Measurements from ENCODE around the gene GAS6. TPM values are rescaled to one million over a fixed set of nuclear protein-coding genes. Genes with fewer than 3 reads are reported as not detected.

Gene GAS6
- total and polyA plus RNA-seq, 2 donors (not counting 3 experiments of a cell fraction or from before 2014, with no cell fraction given), result 69.2 to 109 TPM

- Histone ChIP-seq H3K27ac (ENCODE audit: insufficient read depth, low read depth, low read length) (no peak overlapping the region), H3K4me1 (ENCODE audit: control insufficient read depth, extremely low read depth, insufficient read depth, low read length) (peaks cover 3% of the 10 kb centered on the region), H4K20me1 (replicated peaks; ENCODE audit: control insufficient read depth, extremely low read depth, insufficient read depth, low read length) (no peaks in the 10 kb centered on the region), H3K9me3 (replicated peaks; ENCODE audit: control insufficient read depth, insufficient read depth, low read length) (no peaks in the 10 kb centered on the region), H3K36me3 (ENCODE audit: control insufficient read depth in 2 of 2, extremely low read depth in 1 of 2, insufficient read depth in 2 of 2, low read length in 2 of 2) (peaks cover 0 to 44% of the 10 kb centered on the region in 2 experiments), H3K4me2 (ENCODE audit: insufficient read depth, low read length) (no peak overlapping the region), H3K27me3 (ENCODE audit: control insufficient read depth in 2 of 2, insufficient read depth in 2 of 2, low read length in 2 of 2) (no peaks in the 10 kb centered on the region), H2AFZ (ENCODE audit: low read depth, low read length) (no peak overlapping the region), H3K4me3 (replicated peaks in 1 of 3; ENCODE audit: insufficient read depth in 1 of 3, low read depth in 1 of 3, low read length in 3 of 3) (no peak overlapping the region), H3K9me1 (replicated peaks; ENCODE audit: control insufficient read depth, extremely low read depth, insufficient read depth, low read length) (no peaks in the 10 kb centered on the region), H3K79me2 (ENCODE audit: control insufficient read depth, insufficient read depth, low read length) (no peaks in the 10 kb centered on the region), H3K9ac (replicated peaks; ENCODE audit: extremely low read depth, insufficient read depth, low read length) (no peak overlapping the region)
- FAIRE-seq (no peak), DNase-seq (ENCODE audit: low read depth, low spot score) (no peak)
- POLR2A ChIA-PET, result no interaction called here
- CTCF ChIA-PET, result no interaction called here
- intact Hi-C loops (cut with micrococcal nuclease) (no loop called here), dilution Hi-C loops (cut with MboI; ENCODE audit: extremely low pct_ligation_motif_present, low sequenced_read_pairs) (no loop called here)
- BruUV-seq (replicated peaks), result no TSS peak
- TF ChIP-seq POLR2A (IDR thresholded peaks at IDR 0.05; ENCODE audit: low read depth, low read length) (no peak), CTCF (IDR thresholded peaks at IDR 0.05; ENCODE audit: extremely low read depth in 1 of 2, insufficient read depth in 1 of 2, low read depth in 1 of 2, low read length in 2 of 2) (no peak), JUN (IDR thresholded peaks at IDR 0.05; ENCODE audit: borderline replicate concordance, insufficient read depth, insufficient read length, low read depth) (no peak), GATA2 (IDR thresholded peaks at IDR 0.05; ENCODE audit: insufficient read depth, insufficient read length, low read depth, low read length) (no peak), MYC (IDR thresholded peaks at IDR 0.05; ENCODE audit: low read depth, low read length) (no peak), POLR2AphosphoS5 (IDR thresholded peaks at IDR 0.05; ENCODE audit: insufficient read depth, low read depth, low read length) (no peak), MAX (IDR thresholded peaks at IDR 0.05; ENCODE audit: insufficient read depth, insufficient read length) (no peak), FOS (IDR thresholded peaks at IDR 0.05; ENCODE audit: borderline replicate concordance, insufficient read depth, low read length) (no peak), EZH2 (IDR thresholded peaks at IDR 0.05; ENCODE audit: borderline replicate concordance, low read depth, low read length, severe bottlenecking) (no peak)
These were observed 66.8 kb downstream of the GAS6 start for GRCh38 chr13:113796964-113797676.

All from endothelial cell of umbilical vein (primary cell).